ENCODE measurements around the gene MESD. TPM values are rescaled to one million over a fixed set of nuclear protein-coding genes. Genes with fewer than 3 reads are reported as not detected.

Gene MESD
- total RNA-seq, 2 donors from 2014 or later: 28.0 to 33.9 TPM

- Histone ChIP-seq H3K27me3 (replicated peaks; ENCODE audit: insufficient read depth) (no peaks in the 10 kb centered on the region), H3K4me3 (no peak overlapping the region), H3K9me3 (no peaks in the 10 kb centered on the region), H3K36me3 (no peaks in the 10 kb centered on the region), H3K4me1 (replicated peaks) (no peaks in the 10 kb centered on the region), H3K27ac (peak overlapping the region; percentile 8 to 44)
- WGBS: 27% methylated on average over 1 of the region's 1 CpG
- peak; percentile 53 for DNase-seq (ENCODE audit: low spot score)
- intact Hi-C loops (cut with DNase I): no loop called here
- TF ChIP-seq POLR2AphosphoS5 (IDR thresholded peaks at IDR 0.05): peak; percentile 78
- TF ChIP-seq POLR2A (IDR thresholded peaks at IDR 0.05): no peak
These were observed 43.2 kb upstream of the MESD start for GRCh38 chr15:81032818-81033217.

- Histone ChIP-seq H3K36me3 (no peaks in the 10 kb centered on the region), H3K27ac (no peak overlapping the region), H3K9me3 (no peaks in the 10 kb centered on the region), H3K4me3 (no peak overlapping the region), H3K27me3 (replicated peaks; ENCODE audit: insufficient read depth) (no peaks in the 10 kb centered on the region), H3K4me1 (replicated peaks) (no peaks in the 10 kb centered on the region)
- WGBS: 46% methylated on average over 4 of the region's 4 CpGs
- intact Hi-C loops (cut with DNase I): no loop called here
- DNase-seq (ENCODE audit: low spot score): no peak
- no peak for TF ChIP-seq POLR2A (IDR thresholded peaks at IDR 0.05)
- no peak for TF ChIP-seq POLR2AphosphoS5 (IDR thresholded peaks at IDR 0.05)
- TF ChIP-seq CTCF (IDR thresholded peaks at IDR 0.05): no peak
These were observed 42.7 kb upstream of the MESD start for GRCh38 chr15:81032355-81032754.

- no peak for DNase-seq (ENCODE audit: low spot score)
- no peaks in the 10 kb centered on the region for H3K27me3 ChIP-seq (replicated peaks; ENCODE audit: insufficient read depth)
- H3K27ac ChIP-seq: no peak overlapping the region
- H3K36me3 ChIP-seq: no peaks in the 10 kb centered on the region
- intact Hi-C loops (cut with DNase I): no loop called here
- WGBS: 85% methylated on average over 4 of the region's 4 CpGs
- no peak overlapping the region for H3K4me3 ChIP-seq
- no peaks in the 10 kb centered on the region for H3K4me1 ChIP-seq (replicated peaks)
- TF ChIP-seq POLR2AphosphoS5 (IDR thresholded peaks at IDR 0.05): no peak
- TF ChIP-seq CTCF (IDR thresholded peaks at IDR 0.05): no peak
- no peak for TF ChIP-seq POLR2A (IDR thresholded peaks at IDR 0.05)
- no peaks in the 10 kb centered on the region for H3K9me3 ChIP-seq
These were observed 41.6 kb upstream of the MESD start for GRCh38 chr15:81031203-81031602.

GRCh38 chr15:81030301-81030750 is 40.7 kb upstream of the MESD start:
- intact Hi-C loops (cut with DNase I): no loop called here
- Histone ChIP-seq H3K27me3 (replicated peaks; ENCODE audit: insufficient read depth) (no peaks in the 10 kb centered on the region), H3K4me3 (no peak overlapping the region), H3K4me1 (replicated peaks) (no peaks in the 10 kb centered on the region), H3K27ac (no peak overlapping the region), H3K9me3 (no peaks in the 10 kb centered on the region), H3K36me3 (no peaks in the 10 kb centered on the region)
- DNase-seq (ENCODE audit: low spot score): no peak
- TF ChIP-seq POLR2AphosphoS5 (IDR thresholded peaks at IDR 0.05) (no peak), POLR2A (IDR thresholded peaks at IDR 0.05) (no peak), CTCF (IDR thresholded peaks at IDR 0.05) (no peak)
- 69% methylated on average over 3 of the region's 3 CpGs for WGBS

- no peak overlapping the region for H3K27ac ChIP-seq
- WGBS: 78% methylated on average over 3 of the region's 3 CpGs
- intact Hi-C loops (cut with DNase I): no loop called here
- no peak overlapping the region for H3K4me3 ChIP-seq
- no peaks in the 10 kb centered on the region for H3K27me3 ChIP-seq (replicated peaks; ENCODE audit: insufficient read depth)
- no peaks in the 10 kb centered on the region for H3K4me1 ChIP-seq (replicated peaks)
- no peaks in the 10 kb centered on the region for H3K9me3 ChIP-seq
- no peaks in the 10 kb centered on the region for H3K36me3 ChIP-seq
- DNase-seq (ENCODE audit: low spot score): no peak
- TF ChIP-seq POLR2A (IDR thresholded peaks at IDR 0.05) (no peak), POLR2AphosphoS5 (IDR thresholded peaks at IDR 0.05) (no peak), CTCF (IDR thresholded peaks at IDR 0.05) (no peak)
These were observed 40.0 kb upstream of the MESD start for GRCh38 chr15:81029414-81030300.
